SU-DHL-6 (cell line): Measurements from ENCODE around the gene PCIF1.

Experiments
- H2AFZ ChIP-seq: fragments of 200-600 bp; sonication (generic); 2 replicates; pipeline ENCODE4 v1.6.1; 2014; ENCODE audit warnings: low read depth, mild to moderate bottlenecking, moderate library complexity, mixed read lengths, antibody characterized with exemption, low read length; ENCODE audit not compliant: severe bottlenecking
- H3F3A ChIP-seq: fragments of 200-600 bp; shearing (Covaris generic); 2 replicates; pipeline ENCODE4 v1.6.0; 2016; ENCODE audit warnings: antibody characterized with exemption, mild to moderate bottlenecking; ENCODE audit not compliant: insufficient read depth
- H3K27ac ChIP-seq: fragments of 200-600 bp; sonication (generic); 2 replicates; pipeline ENCODE4 v1.5.1; 2016; ENCODE audit warnings: low read depth, mild to moderate bottlenecking, low read length, moderate library complexity, mixed read lengths
- H3K27me3 ChIP-seq: fragments of 200-600 bp; sonication (generic), shearing (Covaris generic); 2 replicates; pipeline ENCODE4 v1.6.0; 2014; ENCODE audit warnings: mild to moderate bottlenecking, low read length
- H3K36me3 ChIP-seq: fragments of 200-600 bp; sonication (generic); 2 replicates; pipeline ENCODE4 v1.6.1; 2014; ENCODE audit warnings: mild to moderate bottlenecking, low read length, mixed read lengths
- H3K4me2 ChIP-seq: fragments of 300-600, 200-600 bp; shearing (Covaris generic), sonication (generic); 2 replicates; pipeline ENCODE4 v1.6.0; 2014; ENCODE audit warnings: low read length, low read depth, mild to moderate bottlenecking; ENCODE audit not compliant: poor library complexity, severe bottlenecking
- H3K4me3 ChIP-seq: fragments of 200-600 bp; sonication (generic); 2 replicates; pipeline ENCODE4 v1.5.1; 2014; ENCODE audit warnings: antibody characterized with exemption, low read length, mild to moderate bottlenecking, mixed read lengths; ENCODE audit not compliant: insufficient read depth, poor library complexity, severe bottlenecking
- H3K79me2 ChIP-seq: fragments of 200-600 bp; sonication (generic); 2 replicates; pipeline ENCODE4 v1.6.1; 2014; ENCODE audit warnings: mild to moderate bottlenecking, low read length, moderate library complexity; ENCODE audit not compliant: insufficient read depth
- H3K9ac ChIP-seq: fragments of 200-600 bp; sonication (generic); 2 replicates; pipeline ENCODE4 v1.7.0; 2014; ENCODE audit warnings: mild to moderate bottlenecking, low read length
- H3K9me2 ChIP-seq: fragments of 200-600 bp; sonication (generic); replicated peaks from 2 replicates; pipeline ENCODE4 v1.6.1; 2014; ENCODE audit warnings: low read length; ENCODE audit not compliant: insufficient read depth
- H3K9me3 ChIP-seq: fragments of 200-600 bp; sonication (generic); 2 replicates; pipeline ENCODE4 v1.6.1; 2014; ENCODE audit warnings: low read length, mixed read lengths; ENCODE audit not compliant: insufficient read depth
- H4K20me1 ChIP-seq: fragments of 200-600 bp; sonication (generic); 2 replicates; pipeline ENCODE4 v1.6.1; 2014; ENCODE audit warnings: low read depth, mild to moderate bottlenecking, antibody characterized with exemption, low read length, moderate library complexity, mixed read lengths
- EZH2phosphoT487 ChIP-seq: fragments of 200-600 bp; sonication (generic), shearing (Covaris generic); conservative IDR thresholded peaks from 2 replicates; pipeline ENCODE4 v1.6.1; 2018; ENCODE audit warnings: mild to moderate bottlenecking, antibody characterized with exemption, low read length, moderate library complexity, mixed read lengths
- TF ChIP-seq, protein P1 (sequence below): fragments of 200-600 bp; sonication (generic); IDR thresholded peaks from one replicate; pipeline ENCODE4 v1.5.1; 2017; ENCODE audit warnings: antibody characterized with exemption, mild to moderate bottlenecking, low read length, moderate library complexity; ENCODE audit not compliant: insufficient read depth, poor library complexity, severe bottlenecking

PCIF1 gene

DNA sequence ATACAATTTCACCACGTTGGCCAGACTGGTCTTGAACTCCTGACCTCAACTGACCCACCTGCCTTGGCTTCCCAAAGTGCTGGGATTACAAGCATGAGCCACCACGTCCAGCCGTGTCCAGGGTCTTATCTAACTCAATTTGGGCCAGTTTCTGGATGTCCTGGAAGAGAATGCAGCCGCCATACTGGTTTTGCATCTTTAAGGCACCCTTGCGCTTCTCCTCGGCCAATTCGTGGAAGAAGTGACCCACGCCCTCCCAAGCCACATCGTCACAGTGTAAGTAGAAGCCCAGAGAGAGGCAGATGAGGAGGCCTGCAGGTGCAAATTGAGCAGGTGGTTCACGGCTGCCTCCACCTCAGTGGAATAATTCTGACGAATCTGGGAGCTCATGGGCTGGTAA is 41.2 kb downstream of the PCIF1 start:
- Histone ChIP-seq H3K27ac (no peak overlapping the region), H3K4me2 (no peak overlapping the region), H3K4me3 (no peak overlapping the region), H3K36me3 (no peaks in the 10 kb centered on the region), H3K9me2 (no peaks in the 10 kb centered on the region), H3K9me3 (no peaks in the 10 kb centered on the region), H2AFZ (no peak overlapping the region), H3K27me3 (no peaks in the 10 kb centered on the region), H3K9ac (no peak overlapping the region), H3K79me2 (peaks cover 7% of the 10 kb centered on the region), H3F3A (peaks cover 4% of the 10 kb centered on the region; the same call in 1 of the 2 replicates), H4K20me1 (no peaks in the 10 kb centered on the region)
- TF ChIP-seq EZH2phosphoT487 = no peak
- TF ChIP-seq, protein P1, sequence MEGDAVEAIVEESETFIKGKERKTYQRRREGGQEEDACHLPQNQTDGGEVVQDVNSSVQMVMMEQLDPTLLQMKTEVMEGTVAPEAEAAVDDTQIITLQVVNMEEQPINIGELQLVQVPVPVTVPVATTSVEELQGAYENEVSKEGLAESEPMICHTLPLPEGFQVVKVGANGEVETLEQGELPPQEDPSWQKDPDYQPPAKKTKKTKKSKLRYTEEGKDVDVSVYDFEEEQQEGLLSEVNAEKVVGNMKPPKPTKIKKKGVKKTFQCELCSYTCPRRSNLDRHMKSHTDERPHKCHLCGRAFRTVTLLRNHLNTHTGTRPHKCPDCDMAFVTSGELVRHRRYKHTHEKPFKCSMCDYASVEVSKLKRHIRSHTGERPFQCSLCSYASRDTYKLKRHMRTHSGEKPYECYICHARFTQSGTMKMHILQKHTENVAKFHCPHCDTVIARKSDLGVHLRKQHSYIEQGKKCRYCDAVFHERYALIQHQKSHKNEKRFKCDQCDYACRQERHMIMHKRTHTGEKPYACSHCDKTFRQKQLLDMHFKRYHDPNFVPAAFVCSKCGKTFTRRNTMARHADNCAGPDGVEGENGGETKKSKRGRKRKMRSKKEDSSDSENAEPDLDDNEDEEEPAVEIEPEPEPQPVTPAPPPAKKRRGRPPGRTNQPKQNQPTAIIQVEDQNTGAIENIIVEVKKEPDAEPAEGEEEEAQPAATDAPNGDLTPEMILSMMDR = no peak

- H2AFZ ChIP-seq = no peak overlapping the region
- no peak overlapping the region for H3K4me2 ChIP-seq
- no peaks in the 10 kb centered on the region for H3K36me3 ChIP-seq
- peaks cover 3% of the 10 kb centered on the region for H3K79me2 ChIP-seq
- H3K9ac ChIP-seq = no peak overlapping the region
- no peaks in the 10 kb centered on the region for H3K27me3 ChIP-seq
- no peak overlapping the region for H3K27ac ChIP-seq
- TF ChIP-seq, protein P1 = no peak
- no peaks in the 10 kb centered on the region for H3K9me2 ChIP-seq
- no peaks in the 10 kb centered on the region for H4K20me1 ChIP-seq
- H3K4me3 ChIP-seq = no peak overlapping the region
- H3F3A ChIP-seq = peaks cover 4% of the 10 kb centered on the region; the same call in 1 of the 2 replicates
- no peaks in the 10 kb centered on the region for H3K9me3 ChIP-seq
These were observed 41.6 kb downstream of the PCIF1 start for GRCh38 chr20:45976086-45976485.

- TF ChIP-seq EZH2phosphoT487 = no peak
- TF ChIP-seq, protein P1 = no peak
These were observed 46.8 kb downstream of the PCIF1 start for GRCh38 chr20:45981261-45981660.

More at GRCh38 chr20:45981261-45981660, 46.8 kb downstream of the PCIF1 start:
- Histone ChIP-seq H3F3A (no peaks in the 10 kb centered on the region), H4K20me1 (no peaks in the 10 kb centered on the region), H2AFZ (no peak overlapping the region), H3K4me2 (no peak overlapping the region), H3K36me3 (no peaks in the 10 kb centered on the region), H3K27ac (no peak overlapping the region), H3K4me3 (no peak overlapping the region), H3K27me3 (no peaks in the 10 kb centered on the region), H3K9me2 (no peaks in the 10 kb centered on the region), H3K79me2 (no peaks in the 10 kb centered on the region), H3K9me3 (no peaks in the 10 kb centered on the region), H3K9ac (no peak overlapping the region)
